ENCODE data around the gene MINPP1.
"Not testable (repeated sequence)": the region's sequence is repeated elsewhere in the genome, so short reads cannot be mapped to it uniquely, and the experiment has no call there.

Gene MINPP1

DNA sequence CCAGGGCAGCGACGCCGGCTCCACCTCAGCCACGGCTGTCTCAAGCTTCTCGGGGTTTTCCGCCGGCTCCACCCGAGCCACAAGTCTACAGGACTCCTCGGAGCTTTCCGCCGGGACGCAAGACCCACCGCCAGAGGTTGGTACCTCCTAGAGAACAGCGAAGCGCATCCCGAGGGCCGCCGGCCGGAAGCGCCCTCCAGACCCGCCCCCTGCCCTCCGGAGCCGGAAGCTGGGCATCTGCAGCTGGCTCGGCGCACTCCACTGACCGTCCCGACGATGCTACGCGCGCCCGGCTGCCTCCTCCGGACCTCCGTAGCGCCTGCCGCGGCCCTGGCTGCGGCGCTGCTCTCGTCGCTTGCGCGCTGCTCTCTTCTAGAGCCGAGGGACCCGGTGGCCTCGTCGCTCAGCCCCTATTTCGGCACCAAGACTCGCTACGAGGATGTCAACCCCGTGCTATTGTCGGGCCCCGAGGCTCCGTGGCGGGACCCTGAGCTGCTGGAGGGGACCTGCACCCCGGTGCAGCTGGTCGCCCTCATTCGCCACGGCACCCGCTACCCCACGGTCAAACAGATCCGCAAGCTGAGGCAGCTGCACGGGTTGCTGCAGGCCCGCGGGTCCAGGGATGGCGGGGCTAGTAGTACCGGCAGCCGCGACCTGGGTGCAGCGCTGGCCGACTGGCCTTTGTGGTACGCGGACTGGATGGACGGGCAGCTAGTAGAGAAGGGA is at the start of gene MINPP1:
Gene MINPP1, plus strand, starts transcription at position 254 of the 726 bp plus-strand sequence. Its CDS starts 23 bp downstream, at position 277.
- Histone ChIP-seq H3K9me2 (replicated peaks; ENCODE audit: insufficient read depth, low read length) (no peaks in the 10 kb centered on the region), H3F3A (ENCODE audit: insufficient read depth, low read length) (peaks cover 13% of the 10 kb centered on the region; the same call in 1 of the 2 replicates), H3K27me3 (replicated peaks; ENCODE audit: insufficient read depth, low read length) (no peaks in the 10 kb centered on the region), H3K9me3 (replicated peaks; ENCODE audit: insufficient read depth, low read length) (no peaks in the 10 kb centered on the region), H4K20me1 (ENCODE audit: insufficient read depth, low read length) (no peaks in the 10 kb centered on the region), H2AFZ (ENCODE audit: low read length) (peak within 1 kb of the TSS; percentile 98), H3K4me1 (ENCODE audit: low read length) (peaks cover 17% of the 10 kb centered on the region), H3K9ac (ENCODE audit: low read length) (peak within 1 kb of the TSS; percentile 66), H3K36me3 (replicated peaks; ENCODE audit: insufficient read depth, low read length) (peaks cover 5% of the 10 kb centered on the region; the same call in 1 of the 2 replicates), H3K4me2 (ENCODE audit: low read depth, low read length) (peak within 1 kb of the TSS; percentile 74), H3K4me3 (ENCODE audit: low read length) (peak within 1 kb of the TSS; percentile 95), H3K27ac (ENCODE audit: low read length) (peak within 1 kb of the TSS; percentile 45; the same call in 1 of the 2 replicates), H3K79me2 (ENCODE audit: low read length) (peaks cover 40% of the 10 kb centered on the region)
- peak; percentile 87 for DNase-seq
- no peak for TF ChIP-seq CTCF (IDR thresholded peaks at IDR 0.05; ENCODE audit: low read length)
- no peak for TF ChIP-seq EZH2 (optimal IDR thresholded peaks at IDR 0.05; ENCODE audit: low read depth, low read length)
- no peak for TF ChIP-seq EZH2phosphoT487 (IDR thresholded peaks at IDR 0.05; ENCODE audit: low read length)

DNA sequence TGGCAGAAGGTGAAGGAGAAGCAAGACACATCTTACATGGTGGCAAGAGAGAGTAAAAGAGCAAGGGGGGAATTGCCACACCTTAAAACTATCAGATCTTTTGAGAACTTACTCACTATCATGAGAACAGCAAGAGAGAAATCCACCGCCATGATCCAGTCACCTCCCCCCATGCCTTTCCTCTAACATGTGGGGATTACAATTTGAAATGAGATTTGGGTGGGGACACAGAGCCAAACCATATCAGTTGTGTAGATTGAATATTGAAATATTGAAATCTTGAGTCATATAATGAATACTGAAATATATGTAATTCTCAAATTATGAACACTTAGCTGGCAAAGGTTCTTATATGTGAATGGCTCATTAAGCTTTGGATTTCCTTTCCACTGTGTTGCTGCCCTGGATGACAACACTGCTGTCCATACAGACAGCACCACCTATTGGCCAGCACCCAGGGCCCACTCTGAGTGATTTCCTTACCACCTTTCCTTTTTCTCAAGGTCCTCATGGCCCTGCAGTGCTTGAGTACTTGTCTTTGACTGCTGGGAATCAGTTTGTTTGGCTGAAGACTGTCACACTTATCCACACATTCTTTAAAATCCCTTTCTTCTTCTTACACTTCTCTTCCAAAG is 48.0 kb upstream of the MINPP1 start:
- H3K4me2 ChIP-seq (ENCODE audit: low read depth, low read length); H3K9ac ChIP-seq (ENCODE audit: low read length); H3K4me1 ChIP-seq (ENCODE audit: low read length); H3K4me3 ChIP-seq (ENCODE audit: low read length); H3F3A ChIP-seq (ENCODE audit: insufficient read depth, low read length); H3K79me2 ChIP-seq (ENCODE audit: low read length); H3K27ac ChIP-seq (ENCODE audit: low read length); H3K36me3 ChIP-seq (replicated peaks; ENCODE audit: insufficient read depth, low read length); H3K9me2 ChIP-seq (replicated peaks; ENCODE audit: insufficient read depth, low read length); H4K20me1 ChIP-seq (ENCODE audit: insufficient read depth, low read length); DNase-seq; H3K9me3 ChIP-seq (replicated peaks; ENCODE audit: insufficient read depth, low read length); H2AFZ ChIP-seq (ENCODE audit: low read length); H3K27me3 ChIP-seq (replicated peaks; ENCODE audit: insufficient read depth, low read length): not testable (repeated sequence)

DNA sequence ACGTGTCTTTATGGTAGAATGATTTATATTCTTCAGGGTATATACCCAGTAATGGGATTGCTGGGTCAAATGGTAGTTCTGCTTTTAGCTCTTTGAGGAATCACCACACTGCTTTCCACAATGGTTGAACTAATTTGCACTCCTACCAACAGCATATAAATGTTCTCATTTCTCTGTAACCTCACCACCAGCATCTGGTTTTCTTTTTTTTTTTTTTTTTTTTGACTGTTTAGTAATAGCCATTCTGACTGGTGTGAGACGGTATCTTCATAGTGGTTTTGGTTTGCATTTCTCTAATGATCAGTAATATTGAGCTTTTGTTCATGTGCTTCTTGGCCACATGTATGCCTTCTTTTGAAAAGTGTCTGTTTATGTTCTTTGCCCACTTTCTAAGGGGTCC is 42.9 kb upstream of the MINPP1 start:
- not testable (repeated sequence) for DNase-seq; H3F3A ChIP-seq (ENCODE audit: insufficient read depth, low read length); H3K9me3 ChIP-seq (replicated peaks; ENCODE audit: insufficient read depth, low read length); H2AFZ ChIP-seq (ENCODE audit: low read length); H4K20me1 ChIP-seq (ENCODE audit: insufficient read depth, low read length); H3K4me3 ChIP-seq (ENCODE audit: low read length); H3K79me2 ChIP-seq (ENCODE audit: low read length); H3K9ac ChIP-seq (ENCODE audit: low read length); H3K27me3 ChIP-seq (replicated peaks; ENCODE audit: insufficient read depth, low read length); H3K9me2 ChIP-seq (replicated peaks; ENCODE audit: insufficient read depth, low read length); H3K27ac ChIP-seq (ENCODE audit: low read length); H3K4me1 ChIP-seq (ENCODE audit: low read length); H3K4me2 ChIP-seq (ENCODE audit: low read depth, low read length); H3K36me3 ChIP-seq (replicated peaks; ENCODE audit: insufficient read depth, low read length)

- H3F3A ChIP-seq (ENCODE audit: insufficient read depth, low read length); H3K27me3 ChIP-seq (replicated peaks; ENCODE audit: insufficient read depth, low read length); H4K20me1 ChIP-seq (ENCODE audit: insufficient read depth, low read length); H3K9me3 ChIP-seq (replicated peaks; ENCODE audit: insufficient read depth, low read length); H3K9ac ChIP-seq (ENCODE audit: low read length); H2AFZ ChIP-seq (ENCODE audit: low read length); H3K27ac ChIP-seq (ENCODE audit: low read length); DNase-seq; H3K36me3 ChIP-seq (replicated peaks; ENCODE audit: insufficient read depth, low read length); H3K4me2 ChIP-seq (ENCODE audit: low read depth, low read length); H3K79me2 ChIP-seq (ENCODE audit: low read length); H3K4me3 ChIP-seq (ENCODE audit: low read length); H3K9me2 ChIP-seq (replicated peaks; ENCODE audit: insufficient read depth, low read length); H3K4me1 ChIP-seq (ENCODE audit: low read length): not testable (repeated sequence)
Observed at GRCh38 chr10:87466849-87467248, 37.8 kb upstream of the MINPP1 start.

GRCh38 chr10:87488733-87489132 is 16.0 kb upstream of the MINPP1 start:
- not testable (repeated sequence) for H4K20me1 ChIP-seq (ENCODE audit: insufficient read depth, low read length); H3K36me3 ChIP-seq (replicated peaks; ENCODE audit: insufficient read depth, low read length); H3K79me2 ChIP-seq (ENCODE audit: low read length); H3K4me1 ChIP-seq (ENCODE audit: low read length); H3K27ac ChIP-seq (ENCODE audit: low read length); H3K9me2 ChIP-seq (replicated peaks; ENCODE audit: insufficient read depth, low read length); H3F3A ChIP-seq (ENCODE audit: insufficient read depth, low read length); H3K4me3 ChIP-seq (ENCODE audit: low read length); H3K27me3 ChIP-seq (replicated peaks; ENCODE audit: insufficient read depth, low read length); H3K9me3 ChIP-seq (replicated peaks; ENCODE audit: insufficient read depth, low read length); H2AFZ ChIP-seq (ENCODE audit: low read length); H3K4me2 ChIP-seq (ENCODE audit: low read depth, low read length); DNase-seq; H3K9ac ChIP-seq (ENCODE audit: low read length)

DNA sequence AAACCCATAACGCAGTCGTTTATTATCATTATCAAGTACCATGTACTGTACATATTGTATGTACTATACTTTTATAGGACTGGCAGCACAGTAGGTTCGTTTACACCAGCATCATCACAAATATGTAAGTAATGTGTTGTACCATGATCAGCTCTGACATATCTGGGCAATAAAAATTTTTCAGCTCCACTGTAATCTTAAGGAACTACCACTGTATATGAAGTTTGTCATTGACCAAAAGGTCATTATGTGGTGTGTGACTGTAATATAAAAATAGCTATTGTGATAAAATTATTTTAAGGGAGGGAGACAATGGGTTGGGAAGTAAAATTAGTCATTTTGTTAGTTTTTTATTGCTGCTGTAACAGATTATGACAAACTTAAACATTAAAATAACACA is 14.4 kb upstream of the MINPP1 start:
- H3K36me3 ChIP-seq (replicated peaks; ENCODE audit: insufficient read depth, low read length); H3K27ac ChIP-seq (ENCODE audit: low read length); H3K9me3 ChIP-seq (replicated peaks; ENCODE audit: insufficient read depth, low read length); H2AFZ ChIP-seq (ENCODE audit: low read length); H3K9me2 ChIP-seq (replicated peaks; ENCODE audit: insufficient read depth, low read length); H4K20me1 ChIP-seq (ENCODE audit: insufficient read depth, low read length); H3K4me3 ChIP-seq (ENCODE audit: low read length); H3K27me3 ChIP-seq (replicated peaks; ENCODE audit: insufficient read depth, low read length); H3K4me2 ChIP-seq (ENCODE audit: low read depth, low read length); DNase-seq; H3F3A ChIP-seq (ENCODE audit: insufficient read depth, low read length); H3K79me2 ChIP-seq (ENCODE audit: low read length); H3K4me1 ChIP-seq (ENCODE audit: low read length); H3K9ac ChIP-seq (ENCODE audit: low read length): not testable (repeated sequence)

- H3K79me2 ChIP-seq (ENCODE audit: low read length); H3K27me3 ChIP-seq (replicated peaks; ENCODE audit: insufficient read depth, low read length); H3K4me1 ChIP-seq (ENCODE audit: low read length); H2AFZ ChIP-seq (ENCODE audit: low read length); H3K36me3 ChIP-seq (replicated peaks; ENCODE audit: insufficient read depth, low read length); H3K4me3 ChIP-seq (ENCODE audit: low read length); H4K20me1 ChIP-seq (ENCODE audit: insufficient read depth, low read length); H3K27ac ChIP-seq (ENCODE audit: low read length); H3F3A ChIP-seq (ENCODE audit: insufficient read depth, low read length); DNase-seq; H3K9me3 ChIP-seq (replicated peaks; ENCODE audit: insufficient read depth, low read length); H3K9me2 ChIP-seq (replicated peaks; ENCODE audit: insufficient read depth, low read length); H3K9ac ChIP-seq (ENCODE audit: low read length); H3K4me2 ChIP-seq (ENCODE audit: low read depth, low read length): not testable (repeated sequence)
Observed at GRCh38 chr10:87492450-87492849, 12.2 kb upstream of the MINPP1 start.

Measured in MM.1S (cell line).